Measurements from ENCODE around the gene ADTRP. TPM values are rescaled to one million over a fixed set of nuclear protein-coding genes. Genes with fewer than 3 reads are reported as not detected.

The ADTRP gene
- total RNA-seq, 1 experiment from 2014 or later = 5.2 TPM

GRCh38 chr6:11675601-11676000 is 103.0 kb downstream of the ADTRP start:
- Histone ChIP-seq H3K4me3 (ENCODE audit: low read depth, low read length) (no peak overlapping the region), H3K27me3 (replicated peaks; ENCODE audit: control insufficient read depth, insufficient read depth, low read length) (no peaks in the 10 kb centered on the region), H3K4me1 (no peaks in the 10 kb centered on the region), H3K36me3 (ENCODE audit: control insufficient read depth, insufficient read depth, low read length) (no peaks in the 10 kb centered on the region), H3K9me3 (peaks cover 10% of the 10 kb centered on the region)
- no peaks in the 10 kb centered on the region for H3K4me1 Mint-ChIP-seq (ENCODE audit: low read depth, unreplicated experiment)
- peaks cover 6% of the 10 kb centered on the region for H3K36me3 Mint-ChIP-seq (ENCODE audit: insufficient read depth, unreplicated experiment)
- no peak for DNase-seq
- TF ChIP-seq, protein P1, sequence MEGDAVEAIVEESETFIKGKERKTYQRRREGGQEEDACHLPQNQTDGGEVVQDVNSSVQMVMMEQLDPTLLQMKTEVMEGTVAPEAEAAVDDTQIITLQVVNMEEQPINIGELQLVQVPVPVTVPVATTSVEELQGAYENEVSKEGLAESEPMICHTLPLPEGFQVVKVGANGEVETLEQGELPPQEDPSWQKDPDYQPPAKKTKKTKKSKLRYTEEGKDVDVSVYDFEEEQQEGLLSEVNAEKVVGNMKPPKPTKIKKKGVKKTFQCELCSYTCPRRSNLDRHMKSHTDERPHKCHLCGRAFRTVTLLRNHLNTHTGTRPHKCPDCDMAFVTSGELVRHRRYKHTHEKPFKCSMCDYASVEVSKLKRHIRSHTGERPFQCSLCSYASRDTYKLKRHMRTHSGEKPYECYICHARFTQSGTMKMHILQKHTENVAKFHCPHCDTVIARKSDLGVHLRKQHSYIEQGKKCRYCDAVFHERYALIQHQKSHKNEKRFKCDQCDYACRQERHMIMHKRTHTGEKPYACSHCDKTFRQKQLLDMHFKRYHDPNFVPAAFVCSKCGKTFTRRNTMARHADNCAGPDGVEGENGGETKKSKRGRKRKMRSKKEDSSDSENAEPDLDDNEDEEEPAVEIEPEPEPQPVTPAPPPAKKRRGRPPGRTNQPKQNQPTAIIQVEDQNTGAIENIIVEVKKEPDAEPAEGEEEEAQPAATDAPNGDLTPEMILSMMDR (IDR thresholded peaks at IDR 0.05; ENCODE audit: insufficient read depth in 1 of 2, low read depth in 1 of 2, low read length in 1 of 2, severe bottlenecking in 1 of 2, unreplicated experiment in 1 of 2) = no peak
- H3K27me3 Mint-ChIP-seq (ENCODE audit: insufficient read depth, unreplicated experiment) = no peaks in the 10 kb centered on the region
- H3K27ac Mint-ChIP-seq (ENCODE audit: unreplicated experiment) = no peak overlapping the region
- H3K9me3 Mint-ChIP-seq (ENCODE audit: unreplicated experiment) = peaks cover 33% of the 10 kb centered on the region
- no TSS peak for BruUV-seq (replicated peaks)
- POLR2A ChIA-PET = no interaction called here
- intact Hi-C loops (cut with micrococcal nuclease; ENCODE audit: unreplicated experiment) = no loop called here
- CTCF ChIA-PET = no interaction called here
- H3K4me3 Mint-ChIP-seq (ENCODE audit: unreplicated experiment) = no peak overlapping the region

- Mint-ChIP-seq H3K9me3 (ENCODE audit: unreplicated experiment) (peaks cover 35% of the 10 kb centered on the region), H3K4me1 (ENCODE audit: low read depth, unreplicated experiment) (peaks cover 6% of the 10 kb centered on the region), H3K27me3 (ENCODE audit: insufficient read depth, unreplicated experiment) (no peaks in the 10 kb centered on the region), H3K36me3 (ENCODE audit: insufficient read depth, unreplicated experiment) (peaks cover 7% of the 10 kb centered on the region), H3K4me3 (ENCODE audit: unreplicated experiment) (no peak overlapping the region), H3K27ac (ENCODE audit: unreplicated experiment) (no peak overlapping the region)
- TF ChIP-seq, protein P1 (IDR thresholded peaks at IDR 0.05; ENCODE audit: insufficient read depth in 1 of 2, low read depth in 1 of 2, low read length in 1 of 2, severe bottlenecking in 1 of 2, unreplicated experiment in 1 of 2) = no peak
- Histone ChIP-seq H3K9me3 (peaks cover 15% of the 10 kb centered on the region), H3K27me3 (replicated peaks; ENCODE audit: control insufficient read depth, insufficient read depth, low read length) (no peaks in the 10 kb centered on the region), H3K4me3 (ENCODE audit: low read depth, low read length) (no peak overlapping the region), H3K4me1 (no peaks in the 10 kb centered on the region; the same call in 1 of the 2 replicates), H3K36me3 (ENCODE audit: control insufficient read depth, insufficient read depth, low read length) (no peaks in the 10 kb centered on the region)
- BruUV-seq (replicated peaks) = no TSS peak
- no peak for DNase-seq
- CTCF ChIA-PET = no interaction called here
- POLR2A ChIA-PET = no interaction called here
- intact Hi-C loops (cut with micrococcal nuclease; ENCODE audit: unreplicated experiment) = no loop called here
Measured at GRCh38 chr6:11672669-11673068, 105.9 kb downstream of the ADTRP start.

DNA sequence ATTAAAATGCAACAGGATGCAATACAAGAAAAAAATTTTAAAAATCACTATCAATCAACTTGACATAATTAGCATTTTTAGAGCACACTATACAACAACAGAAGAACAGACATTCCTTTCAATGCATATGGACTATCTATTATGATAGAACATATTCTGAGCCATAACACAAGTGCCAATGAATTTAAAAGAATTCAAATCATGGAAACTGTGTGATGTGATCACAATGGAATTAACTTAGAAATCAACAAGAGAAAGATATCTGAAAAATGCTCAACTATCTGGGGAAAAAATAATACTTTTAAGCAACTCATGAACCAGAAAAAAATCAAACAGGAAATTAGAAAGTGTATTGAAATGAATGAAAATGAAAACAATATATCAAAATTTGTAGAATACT is 106.3 kb downstream of the ADTRP start:
- ChIA-PET CTCF (no interaction called here), POLR2A (no interaction called here)
- no peak for DNase-seq
- no TSS peak for BruUV-seq (replicated peaks)
- no peaks in the 10 kb centered on the region for H3K36me3 ChIP-seq (ENCODE audit: control insufficient read depth, insufficient read depth, low read length)
- no peaks in the 10 kb centered on the region; the same call in 1 of the 2 replicates for H3K4me1 ChIP-seq
- intact Hi-C loops (cut with micrococcal nuclease; ENCODE audit: unreplicated experiment) = no loop called here
- H3K4me3 ChIP-seq (ENCODE audit: low read depth, low read length) = no peak overlapping the region
- Mint-ChIP-seq H3K36me3 (ENCODE audit: insufficient read depth, unreplicated experiment) (peaks cover 7% of the 10 kb centered on the region), H3K27ac (ENCODE audit: unreplicated experiment) (no peak overlapping the region), H3K9me3 (ENCODE audit: unreplicated experiment) (peaks cover 39% of the 10 kb centered on the region), H3K4me3 (ENCODE audit: unreplicated experiment) (no peak overlapping the region), H3K4me1 (ENCODE audit: low read depth, unreplicated experiment) (peaks cover 6% of the 10 kb centered on the region), H3K27me3 (ENCODE audit: insufficient read depth, unreplicated experiment) (no peaks in the 10 kb centered on the region)
- no peaks in the 10 kb centered on the region for H3K27me3 ChIP-seq (replicated peaks; ENCODE audit: control insufficient read depth, insufficient read depth, low read length)
- peaks cover 15% of the 10 kb centered on the region for H3K9me3 ChIP-seq
- TF ChIP-seq, protein P1 (IDR thresholded peaks at IDR 0.05; ENCODE audit: insufficient read depth in 1 of 2, low read depth in 1 of 2, low read length in 1 of 2, severe bottlenecking in 1 of 2, unreplicated experiment in 1 of 2) = no peak

All from Caco-2 (cell line).